ENCODE data around the gene C5orf52.
"Not testable (repeated sequence)": the region's sequence is repeated elsewhere in the genome, so short reads cannot be mapped to it uniquely, and the experiment has no call there.

The C5orf52 gene

DNA sequence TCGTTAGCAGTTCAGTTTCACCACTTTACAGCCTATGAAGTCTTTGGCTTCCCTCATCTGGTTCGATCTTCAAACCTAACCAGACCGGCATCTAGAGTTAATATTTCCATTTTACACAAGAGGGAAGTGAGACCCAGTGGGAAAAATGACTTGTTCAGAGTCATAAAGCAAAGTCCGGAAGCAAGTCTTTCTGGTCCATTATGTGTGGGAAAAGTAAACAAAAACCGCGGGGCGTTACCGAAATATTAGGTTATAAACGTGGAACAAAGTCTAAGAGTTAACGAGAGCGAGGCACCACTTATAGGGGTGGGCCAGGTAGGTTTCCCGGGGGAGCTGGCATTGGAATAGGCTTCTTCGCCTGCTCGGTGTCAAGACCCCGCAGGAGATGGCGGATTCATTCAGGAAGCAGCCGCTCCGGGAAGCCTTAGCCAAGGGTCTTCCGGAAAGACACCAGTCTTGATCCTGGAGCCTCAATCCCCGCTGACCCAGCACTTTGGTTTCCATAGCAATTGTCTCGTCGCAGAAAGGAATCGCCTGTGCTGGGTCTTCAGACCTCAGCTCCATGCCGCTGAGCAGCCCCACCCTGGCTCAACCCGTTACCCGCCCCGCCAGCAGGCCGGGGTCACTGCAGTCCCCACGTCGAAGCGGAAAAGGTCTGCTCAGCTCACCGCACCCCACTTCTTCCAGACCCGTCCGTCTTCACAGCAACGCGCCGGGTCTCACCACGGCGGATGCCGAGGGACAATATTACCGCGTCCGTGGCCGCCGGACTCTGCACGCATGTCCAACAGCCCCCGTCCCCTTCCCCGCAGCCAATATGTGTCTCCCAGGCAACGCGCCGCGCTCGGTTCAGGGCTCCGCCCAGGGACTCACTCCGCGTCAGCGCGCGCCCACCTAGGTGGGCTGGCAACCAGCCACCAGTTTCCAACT lies at the start of gene C5orf52:
Gene C5orf52 (plus strand): TSS at position 872 of the 930 bp plus-strand sequence. CDS start 82 bp downstream, outside the sequence.
- in situ Hi-C loops (cut with HindIII; ENCODE audit: low sequenced_read_pairs): no loop called here

DNA sequence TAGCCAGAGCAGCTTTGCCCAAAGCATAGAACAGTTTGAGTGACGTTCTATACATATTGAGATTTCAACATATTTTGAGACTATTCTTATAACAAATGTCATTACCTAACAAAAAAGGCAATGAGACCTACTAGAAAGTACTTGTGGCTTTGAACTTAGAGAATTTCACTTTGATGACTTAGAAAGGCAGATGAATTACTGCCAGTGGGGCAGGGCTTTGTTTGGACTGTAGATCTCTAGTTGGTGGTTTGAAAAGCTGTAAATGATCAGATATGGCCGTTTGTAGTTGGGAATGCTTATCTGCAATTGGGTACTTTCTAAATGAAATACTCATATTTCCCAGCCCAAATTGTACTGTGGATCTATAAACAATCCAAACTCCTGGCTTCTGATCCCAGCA lies 47.2 kb upstream of the C5orf52 start:
- in situ Hi-C loops (cut with HindIII; ENCODE audit: low sequenced_read_pairs): no loop called here

DNA sequence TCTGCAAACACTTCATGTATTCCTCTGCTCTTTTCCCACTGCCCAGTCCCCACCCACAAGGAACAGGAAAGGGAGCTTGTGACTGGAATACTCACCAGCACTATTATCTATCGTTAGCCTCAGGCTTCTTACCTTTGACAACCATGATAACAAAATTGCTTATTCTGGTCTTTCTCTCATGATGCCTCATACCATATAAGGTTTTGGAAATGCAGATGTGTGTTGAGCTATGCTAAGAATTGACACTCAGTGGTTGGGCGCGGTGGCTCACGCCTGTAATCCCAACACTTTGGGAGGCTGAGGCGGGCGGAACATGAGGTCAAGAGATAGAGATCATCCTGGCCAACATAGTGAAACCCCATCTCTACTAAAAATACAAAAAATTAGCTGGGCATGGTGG lies 44.5 kb upstream of the C5orf52 start:
- in situ Hi-C loops (cut with HindIII; ENCODE audit: low sequenced_read_pairs): no loop called here

DNA sequence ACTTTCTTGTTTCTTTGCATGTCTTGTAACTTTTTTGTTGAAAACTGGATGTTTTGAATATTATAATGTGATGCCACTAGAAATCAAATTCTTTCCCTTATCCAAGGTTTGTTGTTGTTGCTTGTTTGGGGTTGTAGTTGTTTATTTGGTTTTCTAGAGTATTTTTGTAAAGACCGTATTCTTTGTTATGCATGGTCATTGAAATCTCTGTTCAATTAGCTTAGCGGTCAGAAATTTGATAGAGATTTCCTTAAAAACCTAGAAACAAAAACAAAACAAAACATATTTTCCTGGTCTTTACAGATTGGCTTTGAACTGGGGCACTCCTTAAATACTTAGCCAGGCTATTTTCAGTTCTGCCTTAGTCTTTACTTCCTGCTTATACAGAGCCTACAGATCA lies 41.0 kb upstream of the C5orf52 start:
- in situ Hi-C loops (cut with HindIII; ENCODE audit: low sequenced_read_pairs): no loop called here

DNA sequence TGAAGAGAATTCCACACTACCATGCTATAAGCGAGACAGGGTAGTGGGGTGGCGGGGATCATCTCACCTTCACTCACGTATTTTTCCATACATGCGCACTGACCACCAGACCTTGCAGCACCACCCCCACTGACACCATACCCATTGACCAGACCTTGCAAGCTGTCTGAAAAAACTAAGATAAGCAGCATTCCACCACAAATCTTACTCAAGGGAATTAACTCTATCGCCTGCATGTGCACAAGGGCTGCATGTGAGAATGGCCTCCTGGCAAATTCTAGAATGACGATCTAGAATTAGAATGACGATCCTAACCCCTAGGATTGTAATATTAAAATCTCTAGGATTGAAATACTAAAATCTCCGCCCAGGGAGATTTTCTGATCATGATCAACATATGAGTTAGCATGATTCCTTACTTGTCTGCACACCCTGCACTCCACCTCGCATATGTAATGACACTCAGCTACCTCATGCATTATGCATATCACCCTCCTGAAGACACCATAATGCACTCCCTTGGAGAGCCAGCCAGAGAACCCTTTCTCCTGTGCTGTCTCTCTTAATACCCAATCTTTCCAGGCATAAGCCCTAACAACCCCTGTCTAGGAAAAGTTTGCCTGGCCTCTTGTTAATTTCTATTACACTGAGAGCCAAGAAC lies 30.8 kb upstream of the C5orf52 start:
- in situ Hi-C loops (cut with HindIII; ENCODE audit: low sequenced_read_pairs): no loop called here

DNA sequence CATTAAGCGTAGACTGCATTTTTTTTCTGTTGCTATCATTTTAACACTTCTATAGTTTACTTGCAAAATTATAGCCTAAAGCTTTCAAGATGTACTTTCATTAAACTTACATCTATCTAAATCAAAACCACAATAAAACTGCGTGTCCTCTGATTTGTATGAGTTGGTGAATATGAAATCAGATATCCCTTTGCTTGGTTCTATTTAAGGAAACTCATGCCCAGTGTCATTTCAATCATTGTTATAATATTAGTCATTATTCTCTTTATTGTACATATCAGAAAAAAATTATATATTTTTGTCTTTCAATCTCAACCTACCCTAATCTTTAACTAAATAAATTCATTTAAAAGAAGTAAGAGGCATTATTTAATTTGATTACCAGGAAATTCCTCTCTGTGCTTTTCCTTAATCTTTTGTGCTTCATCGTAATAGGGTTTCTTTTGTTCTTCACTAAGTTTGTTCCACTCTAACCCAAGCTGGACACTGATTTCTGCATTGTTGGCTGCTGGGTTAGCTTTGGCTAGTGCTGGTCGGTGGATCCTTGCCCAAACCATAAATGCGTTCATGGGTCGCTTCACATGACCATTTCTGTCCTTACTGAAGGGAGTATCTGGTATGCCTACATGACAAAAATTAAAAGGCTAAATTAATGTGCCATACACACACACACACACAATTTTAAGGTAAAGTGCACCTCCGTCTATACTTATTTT lies 22.9 kb upstream of the C5orf52 start:
- in situ Hi-C loops (cut with HindIII; ENCODE audit: low sequenced_read_pairs): no loop called here

DNA sequence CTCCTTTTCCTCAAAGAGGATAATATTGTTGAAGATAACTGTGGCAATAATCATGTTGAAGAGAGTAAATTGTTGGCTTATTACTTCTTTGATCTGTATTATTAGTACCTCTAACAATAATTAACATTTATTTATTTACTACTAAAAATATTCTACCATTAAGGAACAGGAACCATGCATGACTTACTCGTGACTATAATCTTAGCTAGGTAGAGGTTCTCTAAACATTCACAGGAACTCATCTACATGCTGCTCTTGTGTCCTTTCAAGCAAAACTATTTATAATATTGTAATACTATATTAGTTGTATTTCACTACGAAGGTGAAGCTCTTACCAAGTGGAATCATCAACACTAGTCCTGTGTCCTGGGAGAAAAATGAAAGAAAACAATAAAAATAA lies 22.2 kb upstream of the C5orf52 start:
- in situ Hi-C loops (cut with HindIII; ENCODE audit: low sequenced_read_pairs): no loop called here

DNA sequence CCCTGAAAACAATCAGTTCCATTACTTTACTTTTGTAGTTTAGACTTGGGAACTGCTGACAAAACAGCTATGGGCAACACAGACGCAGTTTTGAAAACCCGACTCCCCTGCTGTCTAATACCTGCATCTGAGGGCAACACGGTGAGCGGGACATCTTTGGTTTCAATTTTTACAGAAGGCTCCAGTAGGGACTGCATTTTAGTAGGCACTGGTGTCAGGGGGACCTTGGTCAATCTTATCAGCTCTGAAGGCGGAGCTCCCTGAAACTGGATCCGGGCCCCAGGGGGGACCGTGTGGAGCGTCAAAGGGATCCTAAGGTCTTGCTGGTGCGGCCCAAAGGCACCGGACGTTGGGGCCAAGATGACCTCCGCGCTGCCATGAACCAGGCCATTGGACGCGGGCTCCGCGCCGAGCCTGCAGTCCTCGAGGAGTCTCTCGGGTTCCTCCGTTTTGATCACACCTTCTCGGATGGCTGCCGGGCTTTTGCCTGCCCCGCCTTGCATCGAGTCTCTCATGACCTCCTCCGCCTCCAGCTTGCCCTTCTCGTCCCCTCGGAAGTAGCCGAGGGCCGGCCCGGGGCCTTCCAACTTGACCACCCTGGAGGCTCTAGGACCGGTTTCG lies 20.2 kb upstream of the C5orf52 start:
- in situ Hi-C loops (cut with HindIII; ENCODE audit: low sequenced_read_pairs): no loop called here

DNA sequence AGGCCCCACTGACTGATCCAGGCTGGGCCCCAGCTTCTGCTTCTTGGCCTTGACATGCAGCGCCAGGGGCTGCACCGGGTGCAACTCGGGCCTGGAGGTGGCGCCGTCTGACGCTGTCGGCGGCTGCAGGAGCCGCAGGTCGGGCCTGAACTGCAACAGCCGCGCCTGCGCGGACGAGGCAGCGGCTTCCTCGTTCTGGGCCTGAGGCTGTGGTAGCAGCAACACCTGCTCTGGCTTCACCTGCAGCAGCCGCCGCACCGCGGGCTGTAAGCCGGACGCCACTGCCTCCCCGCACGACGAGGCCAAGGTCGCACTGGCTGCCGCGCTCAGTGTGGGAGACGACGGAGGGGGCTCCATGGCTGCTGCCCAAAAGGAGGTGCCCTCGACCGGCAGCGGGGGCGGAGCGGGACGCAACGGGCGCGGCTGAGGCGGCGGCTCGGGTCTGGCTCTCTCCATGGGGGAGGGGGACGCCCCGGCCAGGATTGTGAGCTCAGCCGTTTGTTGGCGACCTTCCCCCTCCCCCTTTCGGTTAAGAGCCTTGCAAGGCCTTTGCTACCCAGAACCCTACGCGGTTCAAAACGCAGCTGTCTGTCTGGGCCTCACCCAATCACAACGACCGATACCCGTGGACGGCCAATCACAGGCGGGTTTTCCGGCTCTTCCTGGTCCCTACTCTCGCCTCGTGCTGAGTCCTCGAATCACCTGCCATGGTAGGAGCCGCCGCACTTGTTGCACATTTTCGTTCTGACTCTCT lies 19.5 kb upstream of the C5orf52 start:
- in situ Hi-C loops (cut with HindIII; ENCODE audit: low sequenced_read_pairs): no loop called here

DNA sequence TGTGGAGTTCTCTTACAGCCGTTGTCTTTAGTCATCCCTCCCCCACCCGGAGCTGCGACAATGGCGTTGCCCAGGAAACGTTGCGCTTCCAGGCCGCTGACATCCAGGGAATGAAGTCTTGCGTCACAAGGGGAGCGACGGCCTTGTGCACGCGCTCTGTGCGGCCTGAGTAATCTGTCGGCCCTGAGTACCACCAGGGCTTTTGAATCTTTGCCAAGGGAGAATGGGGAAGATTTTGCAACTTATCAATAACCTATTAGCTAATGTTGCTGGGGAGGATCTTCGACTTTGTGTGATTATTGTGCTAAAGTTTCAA lies 19.0 kb upstream of the C5orf52 start, which contains the start of gene SOX30:
Gene SOX30 (minus strand): TSS at position 62 of the 316 bp plus-strand sequence. CDS start 360 bp downstream, outside the sequence.
- in situ Hi-C loops (cut with HindIII; ENCODE audit: low sequenced_read_pairs): no loop called here

DNA sequence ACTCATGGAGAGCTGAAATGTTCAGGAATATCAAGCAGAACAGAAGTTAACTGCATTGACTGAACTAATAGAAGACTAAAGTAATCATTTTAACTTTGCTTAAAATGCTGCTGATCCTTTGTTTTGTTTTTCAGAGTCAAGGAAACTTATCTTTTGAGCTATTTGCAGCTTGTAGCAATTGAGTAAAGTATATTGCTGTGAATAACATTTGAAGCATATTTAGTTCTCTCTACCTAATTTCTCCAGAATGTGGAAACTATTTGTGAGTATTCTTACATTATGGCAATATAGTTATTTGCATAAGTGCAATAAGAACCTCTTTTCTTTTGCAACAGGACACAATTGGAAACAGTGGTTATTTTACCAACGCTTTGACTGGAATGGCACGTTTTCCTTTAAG lies 13.8 kb upstream of the C5orf52 start:
- in situ Hi-C loops (cut with HindIII; ENCODE audit: low sequenced_read_pairs): no loop called here

DNA sequence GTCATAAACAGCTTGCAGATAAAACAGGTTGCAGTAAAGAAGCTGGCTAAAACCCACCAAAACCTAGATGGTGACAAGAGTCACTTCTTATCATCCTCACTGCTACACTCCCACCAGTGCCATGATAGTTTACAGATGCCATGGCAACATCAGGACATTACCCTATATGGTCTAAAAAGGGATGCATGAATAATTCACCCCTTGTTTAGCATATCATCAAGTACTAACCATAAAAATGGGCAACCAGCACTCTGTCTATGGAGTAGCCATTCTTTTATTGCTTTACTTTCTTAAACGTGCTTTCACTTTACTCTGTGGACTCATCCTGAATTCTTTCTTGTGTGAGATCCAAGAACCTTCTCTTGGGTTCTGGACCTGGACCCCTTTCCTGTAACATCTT lies 12.4 kb upstream of the C5orf52 start:
- in situ Hi-C loops (cut with HindIII; ENCODE audit: low sequenced_read_pairs): no loop called here

DNA sequence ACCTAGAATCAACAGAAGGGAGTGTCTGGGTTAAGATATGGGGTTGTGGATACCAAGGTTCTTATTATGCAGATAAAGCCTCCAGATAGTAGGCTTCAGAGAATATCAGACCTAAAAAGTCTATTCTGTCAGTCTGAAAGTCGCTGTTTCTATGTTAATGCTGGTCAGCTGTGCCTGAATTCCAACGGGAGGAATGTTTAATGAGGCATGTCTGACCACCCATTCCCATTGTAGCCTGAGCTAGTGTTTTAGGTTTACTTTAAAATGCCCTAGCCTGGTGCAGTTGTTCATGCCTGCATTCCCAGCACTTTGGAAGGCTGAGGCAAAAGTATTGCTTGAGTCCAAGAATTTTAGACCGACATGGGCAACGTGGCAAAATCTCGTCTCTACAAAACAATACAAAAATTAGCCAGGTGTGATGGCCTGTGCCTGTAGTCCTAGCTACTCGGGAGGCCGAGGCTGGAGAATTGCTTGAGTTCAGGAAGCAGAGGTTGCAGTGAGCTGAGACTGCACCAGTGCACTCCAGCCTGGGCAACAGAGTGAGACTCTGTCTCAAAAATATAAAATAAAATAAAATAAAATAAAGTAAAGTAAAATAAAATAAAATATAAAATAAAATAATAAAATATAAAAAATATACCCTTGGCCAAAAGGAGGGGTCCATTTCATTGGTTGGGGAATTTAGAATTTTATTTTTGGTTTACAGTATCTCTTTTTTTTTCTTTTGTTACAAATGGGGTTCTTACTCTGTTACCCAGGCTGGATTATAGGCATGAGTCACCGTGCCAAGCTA lies 11.3 kb upstream of the C5orf52 start:
- in situ Hi-C loops (cut with HindIII; ENCODE audit: low sequenced_read_pairs): no loop called here

DNA sequence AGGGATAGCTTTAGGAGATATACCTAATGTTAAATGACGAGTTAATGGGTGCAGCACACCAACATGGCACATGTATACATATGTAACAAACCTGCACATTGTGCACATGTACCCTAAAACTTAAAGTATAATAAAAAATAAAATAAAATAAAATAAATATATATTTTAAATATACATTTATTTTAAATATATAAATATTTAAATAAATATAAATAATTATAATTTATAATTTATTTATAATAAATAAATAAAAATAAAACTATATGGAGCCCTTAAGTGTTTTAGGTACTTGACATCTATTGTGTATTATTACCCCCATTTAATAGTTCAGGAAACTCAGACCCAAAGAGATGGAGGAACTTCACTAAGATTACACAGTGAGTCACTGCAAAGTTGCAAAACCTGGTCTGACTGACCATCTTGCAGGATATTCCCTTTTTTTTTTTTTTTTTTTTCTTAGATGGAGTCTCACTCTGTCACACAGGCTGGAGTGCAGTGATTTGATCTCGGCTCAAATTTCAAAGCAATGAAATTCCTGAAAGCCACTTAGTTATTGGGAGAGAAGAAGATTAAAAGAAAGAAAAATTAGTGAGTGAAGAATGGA lies 5.8 kb upstream of the C5orf52 start:
- in situ Hi-C loops (cut with HindIII; ENCODE audit: low sequenced_read_pairs): no loop called here

DNA sequence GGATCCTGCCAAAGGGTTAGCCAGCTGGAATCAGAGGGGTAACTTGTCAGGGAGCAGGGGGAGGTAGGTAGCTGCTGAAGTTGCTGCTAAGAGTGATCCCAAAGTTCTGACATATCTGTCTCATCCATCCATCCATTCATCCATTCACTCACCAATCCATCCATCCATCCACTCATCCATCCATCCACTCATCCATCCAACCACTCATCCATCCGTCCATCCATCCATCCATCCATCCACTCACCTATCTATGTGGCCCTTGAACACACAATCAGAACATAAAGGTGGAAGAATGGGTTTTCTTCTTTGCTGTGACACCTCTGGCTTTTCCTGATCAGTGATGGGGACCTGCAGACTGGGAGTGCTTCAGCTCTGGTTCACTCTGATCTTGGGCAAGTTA lies 3.0 kb upstream of the C5orf52 start:
- in situ Hi-C loops (cut with HindIII; ENCODE audit: low sequenced_read_pairs): no loop called here

DNA sequence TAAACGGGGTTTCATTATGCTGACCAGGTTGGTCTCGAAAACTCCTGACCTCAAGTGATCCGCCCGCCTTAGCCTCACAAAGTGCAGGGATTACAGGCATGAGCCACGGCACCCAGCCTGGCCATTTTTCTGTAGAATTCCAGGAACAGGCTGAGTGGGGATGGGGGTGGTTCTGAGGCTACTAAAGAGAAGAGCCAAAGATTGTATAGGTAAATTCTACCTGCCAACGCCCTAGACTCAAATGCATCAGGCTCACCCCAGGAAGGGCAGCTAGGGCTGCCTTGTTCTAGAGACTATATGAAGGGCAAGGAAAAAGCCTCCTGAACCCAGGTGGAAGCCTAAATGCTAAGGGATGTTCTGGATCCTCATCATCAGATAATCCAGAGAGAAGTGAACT lies 1.6 kb upstream of the C5orf52 start:
- in situ Hi-C loops (cut with HindIII; ENCODE audit: low sequenced_read_pairs): no loop called here

DNA sequence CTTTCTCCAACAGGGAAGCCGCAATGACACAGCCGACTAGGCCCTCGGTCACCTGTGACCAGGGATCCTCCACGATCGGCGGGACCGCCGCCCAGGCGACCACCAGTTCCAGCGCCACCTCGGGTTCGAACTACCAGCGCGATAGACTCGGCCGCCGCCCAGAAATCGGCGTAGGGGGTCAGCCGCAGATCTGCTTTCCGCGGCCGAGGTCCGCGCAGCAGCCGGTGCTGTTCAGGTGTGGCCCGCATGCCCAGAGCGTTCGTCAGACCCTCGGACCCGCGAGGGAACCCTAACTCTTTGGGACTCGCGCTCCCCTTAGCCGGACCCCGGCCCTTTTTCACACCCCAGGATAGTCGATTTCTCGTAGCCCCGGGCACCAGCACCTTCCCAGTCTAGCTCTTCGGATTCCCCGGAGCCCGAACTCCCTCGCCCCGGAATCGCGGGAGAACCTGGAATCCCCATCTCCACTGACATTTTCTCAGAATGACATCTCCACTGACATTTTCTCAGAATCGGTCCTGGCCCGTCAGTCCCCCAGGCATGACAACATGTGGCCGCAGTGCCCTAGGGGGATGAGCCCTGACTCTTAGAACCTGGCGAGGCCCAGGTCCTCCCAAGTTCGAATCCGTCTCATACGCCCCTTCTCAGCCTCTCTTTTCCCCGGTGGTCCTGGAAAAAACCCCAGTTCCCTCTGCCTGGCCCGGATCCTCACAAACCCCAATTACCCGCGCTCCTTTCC lies 428 bp downstream of the C5orf52 start:
- in situ Hi-C loops (cut with HindIII; ENCODE audit: low sequenced_read_pairs): no loop called here

DNA sequence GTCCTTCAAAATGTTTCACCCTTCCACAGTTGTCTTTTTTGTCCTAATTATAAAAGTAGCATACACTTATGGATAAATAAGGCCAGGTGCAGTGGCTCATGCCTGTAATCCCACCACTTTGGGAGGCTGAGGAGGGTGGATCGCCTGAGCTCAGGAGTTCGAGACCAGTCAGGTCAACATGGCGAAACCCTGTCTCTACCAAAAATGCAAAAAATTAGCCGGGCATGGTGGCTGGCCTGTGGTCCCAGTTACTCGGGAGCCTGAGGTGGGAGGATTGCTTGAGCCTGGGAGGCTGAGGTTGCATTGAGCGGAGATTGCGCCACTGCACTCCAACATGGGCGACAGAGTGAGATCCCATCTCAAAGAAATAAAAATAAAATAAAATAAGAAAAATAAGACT lies 1.6 kb downstream of the C5orf52 start:
- in situ Hi-C loops (cut with HindIII; ENCODE audit: low sequenced_read_pairs): no loop called here

DNA sequence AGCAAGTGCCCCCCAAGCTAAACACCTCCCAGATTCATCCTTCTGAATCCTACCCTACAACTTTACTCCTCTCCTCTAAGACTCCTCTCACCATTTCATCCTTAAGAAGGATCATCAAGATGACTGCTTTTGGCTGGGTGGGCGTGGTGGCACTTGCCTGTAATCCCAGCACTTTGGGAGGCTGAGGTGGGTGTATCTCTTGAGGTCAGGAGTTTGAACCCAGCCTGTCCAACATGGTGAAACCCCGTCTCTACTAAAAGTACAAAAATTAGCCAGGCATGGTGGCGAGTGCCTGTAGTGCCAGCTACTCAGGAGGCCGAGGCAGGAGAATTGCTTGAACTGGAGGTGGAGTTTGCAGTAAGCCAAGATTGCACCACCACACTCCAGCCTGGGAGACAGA lies 3.0 kb downstream of the C5orf52 start:
- in situ Hi-C loops (cut with HindIII; ENCODE audit: low sequenced_read_pairs): not testable (repeated sequence)
